HG03442 (cell line): ENCODE results near the gene ARL14EP.

ENCODE experiments used
- ATAC-seq: cut with Tn5 transposase; IDR thresholded peaks from one replicate; pipeline ENCODE4 v1.9.1; 2021; ENCODE audit warnings: mild to moderate bottlenecking, moderate library complexity; ENCODE audit not compliant: unreplicated experiment

ARL14EP gene

DNA sequence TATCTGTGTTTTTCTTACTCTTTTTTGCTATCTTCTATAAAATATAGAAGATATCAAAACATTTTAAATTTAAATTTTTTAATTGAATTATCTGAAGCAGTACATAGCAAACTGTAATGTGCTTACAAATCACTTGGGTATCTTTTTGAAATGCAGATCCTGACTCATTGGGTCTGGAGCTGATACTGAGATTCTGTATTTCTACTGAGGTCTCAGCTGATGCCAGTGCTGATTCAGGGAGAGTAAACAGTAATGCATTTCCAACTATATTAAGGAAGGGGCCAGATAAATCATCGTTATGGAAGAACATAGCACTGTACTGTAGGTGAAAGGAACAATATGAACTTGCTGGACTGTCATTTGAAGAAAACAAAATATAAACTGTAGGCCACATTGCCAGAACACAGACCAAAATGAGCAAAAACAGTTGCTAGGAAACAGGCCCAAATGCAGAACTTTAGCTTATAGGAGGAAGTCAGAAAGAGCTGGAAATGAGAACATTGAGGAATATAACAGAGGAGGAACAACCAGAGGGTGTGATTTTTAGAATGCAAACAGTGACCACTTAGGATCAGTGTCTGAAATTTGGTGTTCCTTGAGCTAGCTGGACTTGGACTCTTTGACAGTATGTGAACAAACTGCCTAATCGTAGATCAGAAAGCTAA lies 3.3 kb downstream of the ARL14EP start:
- no peak for ATAC-seq

- ATAC-seq = no peak
Measured at GRCh38 chr11:30326906-30327305, 4.0 kb downstream of the ARL14EP start.

GRCh38 chr11:30328681-30329080 lies 5.8 kb downstream of the ARL14EP start:
- no peak for ATAC-seq

GRCh38 chr11:30329150-30329940 lies 6.4 kb downstream of the ARL14EP start:
- no peak for ATAC-seq

GRCh38 chr11:30333405-30333804 lies 10.5 kb downstream of the ARL14EP start:
- ATAC-seq = peak; percentile 67

DNA sequence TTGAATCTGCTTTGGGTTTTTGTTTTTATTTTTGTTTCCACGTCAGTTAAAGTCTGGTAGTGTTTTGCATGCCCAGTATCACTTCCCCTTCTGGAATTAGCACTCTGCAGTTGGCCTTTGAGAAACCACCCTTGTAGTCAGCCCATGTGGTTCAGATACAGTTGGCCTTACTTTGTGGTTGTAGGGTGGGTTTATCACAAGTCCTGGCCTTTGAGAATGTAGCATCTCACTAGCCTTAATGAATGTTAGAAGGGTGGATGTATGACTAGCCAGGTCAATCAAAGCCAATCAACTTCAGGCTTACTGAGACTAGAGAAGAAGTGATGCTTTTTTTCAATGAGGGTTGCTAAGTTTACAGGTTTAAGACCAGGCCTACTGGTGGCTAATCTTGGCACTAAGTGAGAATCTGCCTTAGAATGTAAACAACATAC lies 19.8 kb downstream of the ARL14EP start:
- peak; percentile 97 for ATAC-seq

- ATAC-seq = no peak
Measured at GRCh38 chr11:30344085-30344484, 21.2 kb downstream of the ARL14EP start.

GRCh38 chr11:30345644-30346043 lies 22.7 kb downstream of the ARL14EP start:
- no peak for ATAC-seq

GRCh38 chr11:30346068-30346688 lies 23.3 kb downstream of the ARL14EP start:
- ATAC-seq = no peak

DNA sequence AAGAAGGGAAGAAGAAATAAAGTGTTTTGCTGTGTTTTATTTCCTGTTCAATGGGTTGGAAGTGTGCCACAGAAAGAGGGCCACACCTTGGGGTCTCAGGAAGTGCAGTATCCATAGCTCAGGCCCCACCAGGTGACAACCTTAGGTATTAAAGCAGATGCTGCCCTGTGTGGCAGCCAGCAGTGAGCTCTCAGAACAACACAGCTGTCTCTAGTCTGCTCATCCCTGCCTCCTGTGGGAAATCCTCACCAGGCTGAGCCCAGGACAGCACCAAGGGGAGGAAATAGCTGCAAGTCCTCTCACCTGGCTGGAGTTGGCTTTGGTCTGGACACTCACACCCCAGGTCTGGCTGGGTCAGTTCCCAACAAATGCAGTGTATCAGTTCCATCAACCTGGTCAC lies 25.1 kb downstream of the ARL14EP start:
- ATAC-seq = no peak

DNA sequence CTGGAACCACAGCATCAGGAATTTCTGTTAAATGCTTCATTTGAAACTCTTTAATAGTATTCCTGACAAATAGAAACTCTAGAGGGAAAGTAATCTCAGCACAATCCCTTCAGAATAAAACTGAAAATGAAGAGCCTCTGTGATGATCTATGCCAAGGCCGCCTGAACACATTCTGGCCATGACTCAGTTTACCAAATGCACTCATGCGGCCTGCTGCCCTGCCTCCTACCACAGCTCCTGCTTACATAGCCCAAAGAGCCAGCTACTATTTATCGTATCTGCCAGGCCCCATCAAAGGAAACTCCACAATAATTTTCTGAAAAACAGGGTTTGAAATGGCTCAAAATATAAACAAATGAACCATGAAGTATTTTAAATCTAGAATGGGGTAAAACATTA lies 27.0 kb downstream of the ARL14EP start:
- ATAC-seq = no peak

DNA sequence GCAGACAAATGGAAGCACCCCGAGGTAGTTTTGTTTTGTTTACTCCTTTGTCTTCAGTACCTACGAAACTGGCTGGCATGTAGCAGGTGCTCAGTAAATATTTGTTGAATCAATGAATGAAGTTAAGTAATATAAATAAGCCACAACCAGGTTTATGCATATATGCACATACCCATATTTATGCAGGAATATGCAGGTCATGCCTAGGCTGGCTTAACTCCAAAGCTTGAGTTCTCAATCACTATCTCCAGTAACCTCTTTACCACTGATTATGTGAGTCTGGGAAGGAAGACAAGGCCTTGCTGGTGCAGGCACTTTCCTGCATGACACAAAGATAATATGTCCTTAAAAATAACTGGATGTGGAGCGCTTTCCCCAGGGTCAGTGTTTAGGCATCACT lies 27.5 kb downstream of the ARL14EP start:
- ATAC-seq = no peak

DNA sequence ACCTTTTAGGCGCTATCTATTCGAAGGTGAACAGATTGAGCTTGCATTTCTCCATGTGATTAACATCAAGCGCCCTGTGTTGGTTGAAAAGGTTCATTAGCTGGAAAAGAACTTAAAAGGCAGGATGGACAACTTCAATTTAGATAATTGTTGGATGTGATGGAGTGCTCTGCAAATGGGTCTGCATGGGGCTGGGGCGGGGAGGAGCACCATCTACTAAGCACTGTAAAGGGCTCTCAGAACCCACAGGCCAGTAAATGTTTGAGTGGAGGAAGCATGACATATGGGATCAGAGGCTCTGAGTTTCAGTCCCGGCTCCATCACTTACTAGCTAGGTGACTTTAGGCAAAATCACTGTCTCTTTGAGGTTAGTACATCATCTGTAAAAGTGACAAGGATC lies 28.2 kb downstream of the ARL14EP start:
- no peak for ATAC-seq

DNA sequence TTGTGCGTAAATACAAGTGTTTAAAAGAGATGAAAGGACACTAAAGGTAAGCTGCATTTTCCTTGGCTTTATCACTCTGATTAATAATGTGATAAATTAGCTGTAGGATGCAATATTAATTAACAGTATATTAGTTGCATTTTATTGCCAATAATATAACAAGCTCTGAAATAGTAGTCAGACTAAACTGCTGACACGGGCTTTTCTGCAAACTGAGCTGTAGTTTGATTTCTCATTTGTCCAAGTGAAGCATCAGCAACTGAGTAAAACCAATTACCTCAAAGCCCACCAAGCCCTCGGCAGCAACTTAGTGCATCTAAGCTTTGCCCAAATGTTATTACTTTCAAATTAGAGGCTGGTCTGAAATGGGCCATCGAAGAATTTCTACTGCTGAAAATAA lies 33.5 kb downstream of the ARL14EP start:
- no peak for ATAC-seq

DNA sequence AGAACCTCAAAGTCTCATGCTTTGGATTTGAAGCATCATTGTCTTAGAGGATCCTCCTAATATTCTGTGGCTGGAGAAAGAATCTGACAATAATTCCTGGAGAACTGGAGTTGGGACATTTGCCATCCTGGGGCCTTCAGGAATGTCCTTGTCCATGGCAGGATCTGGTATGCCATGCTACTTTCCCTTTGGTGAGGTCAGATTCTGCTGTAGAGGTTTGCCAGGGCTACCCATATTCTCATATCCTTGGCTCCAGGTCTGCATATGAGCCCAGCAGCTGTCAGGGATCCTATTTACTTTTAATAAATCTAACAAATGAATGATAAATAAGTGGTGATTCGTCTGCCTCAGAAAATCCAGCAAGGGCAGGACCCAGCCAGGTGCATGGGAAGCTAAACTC lies 35.0 kb downstream of the ARL14EP start:
- no peak for ATAC-seq

DNA sequence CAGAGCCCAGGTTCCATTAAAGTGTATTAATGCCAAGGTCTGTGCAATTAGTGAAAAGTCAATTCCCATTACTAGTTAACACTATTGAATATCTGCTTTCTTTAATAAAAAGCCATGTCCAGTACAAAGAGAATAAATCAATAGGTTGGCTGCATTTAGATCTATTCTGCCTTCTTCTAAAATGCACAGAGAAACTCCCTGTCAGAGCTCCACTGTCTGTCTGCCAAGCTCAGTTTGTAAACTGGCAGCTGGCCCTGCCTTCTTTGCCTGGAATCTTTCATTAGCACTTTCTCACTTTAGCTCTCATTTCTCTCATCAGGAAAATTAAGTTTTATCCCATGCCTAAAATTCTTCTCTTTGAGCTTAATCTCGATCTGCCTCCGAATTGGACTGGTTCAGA lies 35.6 kb downstream of the ARL14EP start:
- no peak for ATAC-seq

DNA sequence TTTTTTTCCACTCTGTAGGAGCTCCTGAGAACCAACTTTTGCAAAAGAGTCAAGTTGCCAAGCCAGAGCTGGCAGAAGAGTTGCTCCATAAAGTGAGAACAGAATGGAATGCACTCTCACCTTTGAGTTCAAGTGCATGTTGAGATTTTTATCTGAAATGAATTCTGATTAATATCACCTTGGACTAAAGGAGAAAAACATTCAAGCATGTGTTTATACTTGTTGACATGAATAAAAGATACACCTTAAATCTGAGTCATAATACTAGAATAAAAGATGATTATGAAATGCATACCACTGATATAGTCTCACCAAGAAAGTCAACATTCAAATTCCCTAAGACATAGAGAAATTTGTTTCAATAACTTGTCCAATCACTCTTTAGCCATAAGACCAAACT lies 37.8 kb downstream of the ARL14EP start:
- no peak for ATAC-seq

DNA sequence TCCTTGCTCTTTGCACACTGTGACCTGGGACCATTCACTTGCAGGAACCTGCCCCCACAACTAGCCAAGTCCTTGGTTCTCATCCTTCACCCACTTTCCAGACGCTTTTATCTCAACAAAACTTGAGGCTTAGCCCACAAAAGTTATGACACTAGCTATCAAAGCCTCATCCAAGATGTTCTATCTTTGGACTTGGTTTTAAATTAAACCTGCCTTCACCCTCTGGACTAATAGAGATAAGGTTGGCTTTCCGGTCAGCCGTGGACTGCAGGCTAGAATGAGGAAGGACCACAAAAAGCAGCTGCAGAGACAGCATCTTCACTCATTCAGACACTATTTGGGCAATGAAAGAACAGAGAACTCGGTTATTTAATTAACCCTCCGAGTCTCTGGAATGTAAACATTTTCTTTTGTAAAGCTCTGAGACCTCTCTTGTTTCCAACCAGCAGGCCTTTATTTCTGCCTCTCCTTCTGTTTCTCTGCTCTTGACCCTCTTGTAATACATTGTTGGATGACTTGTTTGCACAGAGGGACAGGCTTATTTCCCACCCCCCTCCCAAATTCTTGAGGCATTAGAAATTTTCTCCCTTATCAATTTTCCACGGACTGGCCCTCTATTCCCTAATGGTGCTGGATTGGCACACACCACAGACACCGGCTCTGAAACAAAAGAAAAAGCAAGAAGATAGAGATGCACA lies 41.4 kb downstream of the ARL14EP start:
- ATAC-seq = no peak

DNA sequence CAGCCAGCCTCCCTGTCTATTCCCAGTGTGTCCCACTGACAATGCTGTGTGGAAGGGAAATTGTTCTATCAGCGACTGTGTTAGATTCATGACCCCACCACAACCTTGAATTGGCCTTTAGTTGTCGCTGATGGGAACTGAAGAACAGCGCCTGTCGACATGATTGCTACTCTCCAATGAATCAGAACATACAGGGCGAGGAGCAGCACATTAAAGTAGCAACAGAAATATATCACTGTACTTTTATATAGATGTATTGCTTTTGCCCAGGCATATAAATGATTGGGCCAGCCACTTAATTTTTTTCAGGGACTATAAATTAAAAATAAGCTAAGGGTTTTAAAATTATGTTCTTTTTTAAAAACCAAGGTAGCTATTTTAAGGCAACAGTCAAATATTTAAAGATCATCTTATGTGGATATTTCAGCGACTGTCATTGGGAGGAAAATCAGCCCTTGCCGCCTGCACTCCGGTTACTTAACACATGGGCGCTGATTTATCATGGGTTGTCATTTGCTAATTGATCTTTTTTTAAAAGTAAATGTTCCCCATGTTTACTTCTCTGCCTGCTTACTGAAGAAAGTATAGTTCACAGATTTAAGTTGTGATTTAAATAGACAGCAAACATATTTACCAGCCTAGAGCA lies 42.1 kb downstream of the ARL14EP start:
- no peak for ATAC-seq

DNA sequence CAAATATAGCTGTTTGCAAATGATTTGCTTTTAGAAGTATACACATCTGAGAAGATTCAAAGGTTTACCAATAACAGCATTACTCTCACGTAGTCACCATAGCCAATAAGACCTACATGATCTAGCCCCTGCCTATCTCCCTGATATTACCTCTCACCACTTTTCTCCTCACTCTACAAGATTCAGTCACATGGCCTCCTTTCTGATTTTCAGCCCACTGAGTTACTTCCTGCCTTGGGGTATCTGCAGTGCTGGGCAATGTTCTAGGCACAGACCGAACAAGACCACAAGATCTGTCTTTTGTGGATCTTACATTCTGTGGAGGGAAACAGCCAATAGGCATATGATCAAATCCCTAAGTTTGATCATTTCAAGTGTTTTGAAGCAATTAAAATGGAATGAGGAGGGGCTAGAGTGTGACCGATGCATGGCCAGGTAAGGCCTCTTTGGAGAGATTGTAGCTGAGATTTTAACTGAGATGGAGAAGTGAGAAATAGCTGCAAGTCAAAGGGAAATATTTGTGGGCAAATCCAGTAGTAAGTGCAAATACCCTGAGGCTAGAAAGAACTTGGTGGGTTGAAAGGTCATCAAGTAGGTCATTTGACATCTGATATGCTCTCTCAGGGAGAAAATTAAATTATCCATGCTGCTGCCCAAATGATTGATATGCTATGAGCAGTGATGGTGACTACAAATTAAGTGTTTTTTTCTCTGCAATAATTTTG lies 43.1 kb downstream of the ARL14EP start:
- peak; percentile 51 for ATAC-seq
